ENCODE results near the gene PMP22.

PMP22 gene

DNA sequence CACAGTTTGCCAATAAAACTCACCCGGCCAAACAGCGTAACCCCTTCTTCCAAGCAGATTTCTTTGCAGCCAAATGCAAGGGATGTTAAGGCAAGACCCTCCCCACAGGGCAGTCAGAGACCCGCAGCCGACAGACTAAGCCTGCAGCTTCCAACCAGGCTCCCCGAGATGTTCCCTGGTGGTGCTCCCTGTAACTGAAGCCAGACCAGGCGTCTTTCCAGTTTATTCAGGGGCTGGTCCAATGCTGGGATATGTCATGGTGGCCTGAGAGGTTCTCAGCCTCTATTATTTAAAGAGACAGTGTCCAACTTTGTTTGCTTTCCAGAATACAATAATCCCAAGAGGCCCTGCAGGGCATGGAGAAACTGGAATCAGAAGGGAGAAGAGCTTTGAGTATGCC lies at the start of gene PMP22:
TSS of gene PMP22 (minus strand) at position 196 of the 400 bp plus-strand sequence. CDS start 4,599 bp downstream, outside the sequence.
- DNase-seq (ENCODE audit: low spot score): no peak

DNA sequence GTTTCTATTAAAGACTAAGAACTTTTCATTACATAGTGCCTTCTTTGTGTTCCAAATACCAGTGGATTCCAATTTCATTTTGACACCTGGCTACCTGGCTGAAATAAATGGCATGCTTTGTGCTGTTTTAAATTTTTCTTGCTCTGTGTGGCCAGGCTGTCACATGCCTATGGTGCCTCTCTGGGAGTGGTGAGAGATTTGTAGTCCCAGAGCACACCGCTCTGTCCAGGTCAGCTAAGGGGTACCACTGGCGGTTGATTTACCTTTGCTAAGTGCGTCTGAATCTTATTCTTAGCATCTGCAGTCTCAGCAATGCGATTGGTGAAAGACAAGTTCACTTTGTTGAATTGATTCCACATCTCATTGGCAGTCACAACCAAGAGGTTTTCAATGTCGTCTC lies 46.9 kb upstream of the PMP22 start:
- no peak for DNase-seq (ENCODE audit: low spot score)

DNA sequence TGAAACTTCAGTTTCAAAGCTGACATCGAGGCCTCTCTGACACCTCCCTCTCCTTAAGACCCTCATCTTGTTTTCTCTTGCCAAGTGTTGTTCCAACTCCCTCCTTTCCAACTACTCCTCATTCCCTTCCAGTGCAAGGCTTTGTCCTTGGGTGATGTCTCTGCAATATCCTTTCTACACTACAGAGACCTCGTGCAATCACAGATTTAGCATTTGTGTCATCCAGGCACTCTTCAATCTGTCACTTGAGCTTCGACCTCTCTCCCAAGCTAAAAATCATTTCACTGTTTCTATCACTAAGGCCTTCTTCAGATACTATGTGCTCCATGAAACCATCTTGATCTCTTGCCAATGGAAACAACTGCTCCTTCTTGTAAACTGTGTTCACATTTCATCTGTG lies 44.7 kb upstream of the PMP22 start:
- DNase-seq (ENCODE audit: low spot score): no peak

- DNase-seq (ENCODE audit: low spot score): no peak
Observed at GRCh38 chr17:15309236-15309635, 44.1 kb upstream of the PMP22 start.

- DNase-seq (ENCODE audit: low spot score): no peak
Observed at GRCh38 chr17:15308758-15309157, 43.6 kb upstream of the PMP22 start.

GRCh38 chr17:15307710-15308111 lies 42.6 kb upstream of the PMP22 start:
- no peak for DNase-seq (ENCODE audit: low spot score)

DNA sequence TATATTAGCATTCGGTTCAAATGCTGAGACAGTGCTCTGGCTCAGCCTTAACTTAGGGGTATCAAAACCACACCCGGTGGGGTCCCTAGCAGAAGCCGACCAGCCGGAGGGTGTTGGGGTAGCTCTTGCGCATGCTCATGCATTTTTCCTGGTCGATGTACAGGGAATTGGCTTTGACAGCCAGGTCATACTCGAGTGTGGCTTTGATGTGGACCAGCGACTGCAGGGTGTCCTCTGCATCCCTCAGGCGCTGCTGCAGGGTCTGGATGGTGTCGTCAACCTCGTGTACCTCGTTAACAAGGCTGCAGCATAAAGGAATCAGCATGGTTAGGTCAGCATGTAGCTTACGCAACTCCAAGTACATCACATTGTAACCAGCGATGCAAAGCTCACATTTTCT lies 38.7 kb upstream of the PMP22 start:
- DNase-seq (ENCODE audit: low spot score): no peak

- DNase-seq (ENCODE audit: low spot score): no peak
Observed at GRCh38 chr17:15303268-15303667, 38.1 kb upstream of the PMP22 start.

GRCh38 chr17:15301845-15302244 lies 36.7 kb upstream of the PMP22 start:
- no peak for DNase-seq (ENCODE audit: low spot score)

DNA sequence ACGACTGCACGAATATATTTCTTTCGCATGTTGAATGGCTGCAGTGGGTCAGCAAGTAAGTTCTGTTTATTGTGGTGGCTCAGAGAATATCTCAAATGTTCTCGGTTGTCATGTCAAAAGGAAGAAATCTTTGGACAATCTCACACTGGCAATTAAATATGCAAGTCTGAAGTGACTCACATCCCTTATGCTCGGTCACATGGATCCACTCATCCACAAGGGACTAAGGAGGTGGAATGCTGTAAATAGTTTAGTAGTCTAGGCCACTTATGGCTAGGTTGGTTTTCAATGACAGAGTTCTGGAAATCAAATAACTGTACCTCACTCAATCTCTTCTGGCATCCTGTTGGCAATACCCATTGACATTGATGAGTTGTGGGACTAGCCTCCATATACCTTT lies 33.0 kb upstream of the PMP22 start:
- DNase-seq (ENCODE audit: low spot score): no peak

- no peak for DNase-seq (ENCODE audit: low spot score)
Observed at GRCh38 chr17:15293558-15293957, 28.4 kb upstream of the PMP22 start.

DNA sequence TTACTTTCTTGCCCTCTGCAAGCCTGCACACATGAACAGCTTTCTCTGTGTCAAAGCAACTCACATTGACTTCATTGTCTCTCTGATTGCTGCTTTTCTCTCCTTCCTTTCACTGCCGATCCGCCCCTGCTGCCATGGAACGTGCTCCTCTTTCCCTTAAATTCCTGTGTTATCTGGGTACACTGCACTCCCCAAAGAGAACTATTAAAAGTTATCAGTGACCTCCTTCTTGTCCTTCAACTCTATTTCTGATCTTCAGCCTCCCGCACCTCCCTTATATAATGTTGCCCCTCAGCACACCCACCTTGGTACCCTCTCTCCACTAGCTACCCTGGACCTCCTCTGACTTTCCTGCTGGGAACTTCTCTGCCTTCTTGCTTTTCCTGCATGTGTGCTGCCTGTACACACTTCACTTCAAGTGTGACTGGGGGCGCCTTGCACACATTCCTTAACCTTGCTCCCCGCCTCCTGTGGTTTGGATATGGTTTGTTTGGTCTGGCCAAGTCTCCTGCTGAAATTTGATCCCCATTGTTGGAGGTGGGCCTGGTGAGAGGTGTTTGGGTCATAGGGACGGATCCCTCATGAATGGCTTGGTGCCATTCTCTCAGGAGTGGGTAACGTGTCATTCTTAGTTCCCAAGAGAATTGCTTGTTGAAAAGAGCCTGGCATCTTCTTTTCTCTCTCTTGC lies 26.7 kb upstream of the PMP22 start:
- no peak for DNase-seq (ENCODE audit: low spot score)

DNA sequence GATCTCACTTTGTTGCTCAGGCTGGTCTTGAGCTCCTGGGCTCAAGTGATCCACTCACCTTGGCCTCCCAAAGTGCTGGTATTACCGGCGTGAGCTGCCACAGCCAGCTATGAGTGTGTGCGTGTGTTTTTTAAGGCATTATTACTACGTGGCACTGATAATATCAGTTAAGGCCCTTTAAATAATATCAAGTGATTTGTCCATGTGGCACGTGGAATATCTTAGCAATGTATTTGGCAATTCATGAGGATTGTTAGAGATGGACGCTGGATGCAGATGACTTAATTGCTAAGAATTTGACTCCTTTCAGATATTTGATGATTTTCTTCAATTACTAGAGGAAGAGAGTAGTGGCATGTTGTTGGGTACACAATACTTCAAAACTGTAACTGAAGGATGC lies 25.5 kb upstream of the PMP22 start:
- DNase-seq (ENCODE audit: low spot score): no peak

- DNase-seq (ENCODE audit: low spot score): no peak
Observed at GRCh38 chr17:15289285-15290183, 24.4 kb upstream of the PMP22 start.

DNA sequence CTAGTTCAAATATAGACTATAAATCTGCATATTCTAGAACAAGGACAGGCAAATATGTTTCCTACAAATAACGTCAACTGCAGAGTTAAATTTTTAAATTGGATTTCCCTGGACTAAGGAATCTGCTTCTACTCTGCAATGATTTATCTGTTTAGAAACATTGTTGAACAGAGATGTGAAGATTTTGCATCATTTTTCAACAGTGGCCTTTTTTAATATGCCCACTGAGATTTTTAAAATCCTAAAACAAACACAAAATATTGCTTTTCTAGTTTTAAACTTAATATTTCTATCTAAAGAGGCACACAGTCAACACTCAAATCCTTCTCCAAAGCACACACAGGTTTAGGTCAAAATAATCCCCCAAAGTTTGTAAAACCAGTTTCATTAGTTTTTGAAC lies 23.7 kb upstream of the PMP22 start:
- no peak for DNase-seq (ENCODE audit: low spot score)

DNA sequence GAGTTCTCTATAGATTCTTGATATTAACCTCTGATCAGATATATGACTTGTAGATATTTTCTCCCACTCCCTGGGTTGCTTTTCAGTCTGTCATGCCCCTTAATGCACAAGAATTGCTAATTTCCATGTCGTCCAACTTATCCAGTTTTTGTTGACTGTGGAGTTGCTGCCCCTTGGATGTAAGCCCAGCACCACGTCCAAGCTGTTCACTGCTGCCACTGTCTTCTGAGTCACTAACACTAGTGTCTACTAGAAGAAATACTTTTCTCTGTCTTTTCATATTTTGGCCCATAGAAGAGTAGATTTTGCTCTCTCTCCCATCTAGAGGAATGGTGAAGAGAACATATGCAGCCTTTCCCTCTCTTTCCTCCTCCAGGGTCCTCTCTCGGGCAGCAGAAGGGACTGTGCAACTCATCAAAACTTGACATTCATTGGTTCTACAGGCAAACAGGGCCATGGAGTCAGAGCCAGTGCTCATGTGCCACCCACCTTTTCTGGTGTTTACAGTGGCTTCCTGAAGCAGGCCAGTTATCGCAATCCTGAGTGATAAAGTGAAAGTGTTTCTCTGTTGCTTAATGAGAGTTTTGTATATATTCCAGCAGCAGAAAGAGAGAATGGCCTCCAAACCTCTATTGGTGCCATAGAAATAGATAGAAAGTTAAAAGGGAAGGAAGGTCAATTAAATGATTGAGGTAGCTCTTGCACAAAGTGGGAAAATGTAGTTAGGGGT lies 22.6 kb upstream of the PMP22 start:
- no peak for DNase-seq (ENCODE audit: low spot score)

DNA sequence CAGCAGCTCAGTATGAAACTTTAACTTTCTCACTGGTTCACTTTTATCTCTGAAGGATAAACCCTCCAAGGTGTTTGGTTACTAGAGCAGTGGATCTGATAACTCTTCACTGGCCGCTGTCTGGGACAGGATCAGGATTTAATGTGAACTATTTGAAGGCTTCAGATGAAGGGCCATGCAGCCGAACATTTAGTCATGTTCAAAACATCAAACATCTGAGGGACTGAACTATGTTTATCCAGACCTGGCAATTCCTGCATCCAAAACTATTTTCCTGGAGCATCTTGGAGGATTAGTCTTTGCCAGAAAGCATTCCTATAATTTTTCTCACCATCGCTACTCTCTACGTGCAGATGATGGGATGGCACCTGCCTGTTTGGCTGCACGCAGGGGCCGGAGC lies 20.3 kb upstream of the PMP22 start:
- no peak for DNase-seq (ENCODE audit: low spot score)

DNA sequence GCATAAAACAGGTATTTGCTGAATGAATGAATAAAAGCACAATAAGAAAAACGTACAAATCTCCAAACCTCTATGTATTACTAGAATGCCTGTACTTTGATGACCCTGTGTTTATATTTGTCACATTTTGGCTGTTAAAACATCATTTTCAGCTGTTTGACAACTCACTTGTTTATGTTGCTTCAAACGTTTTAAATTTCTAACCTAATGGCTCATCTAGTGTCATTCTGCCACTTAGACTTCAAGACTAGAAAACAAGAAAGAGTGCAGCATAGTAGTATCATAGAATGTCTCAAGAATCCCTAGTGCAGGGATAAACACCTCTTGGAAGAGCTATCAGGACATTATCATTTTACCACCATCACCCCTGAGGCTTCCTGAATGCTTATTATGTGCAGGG lies 19.4 kb upstream of the PMP22 start:
- no peak for DNase-seq (ENCODE audit: low spot score)

- no peak for DNase-seq (ENCODE audit: low spot score)
Observed at GRCh38 chr17:15284107-15284506, 19.0 kb upstream of the PMP22 start.

GRCh38 chr17:15281909-15282308 lies 16.8 kb upstream of the PMP22 start:
- DNase-seq (ENCODE audit: low spot score): no peak

DNA sequence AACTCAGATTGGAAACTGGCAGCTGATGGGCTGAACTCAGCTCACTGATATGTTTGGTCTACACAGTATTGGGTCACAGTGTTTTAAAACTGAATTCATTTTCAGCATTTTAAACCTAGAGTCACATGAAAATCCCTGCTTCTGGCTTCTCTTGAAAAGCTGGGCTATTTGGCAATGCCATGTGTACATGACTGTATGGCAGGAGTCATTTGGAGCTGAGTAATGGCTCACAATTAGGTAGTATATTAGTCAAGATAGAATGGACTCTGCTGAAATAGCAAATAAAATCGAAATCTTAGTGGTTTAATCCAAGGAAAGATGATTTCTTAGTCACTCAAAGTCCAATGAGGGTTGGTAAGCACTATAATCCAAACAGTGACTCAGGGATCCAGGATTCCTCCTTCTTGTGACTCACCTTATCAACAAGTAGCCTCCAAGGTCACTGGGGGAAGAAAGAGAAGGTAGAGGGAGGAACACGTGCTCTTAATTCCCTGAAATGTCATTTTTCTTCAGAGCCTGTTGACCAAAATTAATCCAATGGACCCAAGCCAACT lies 13.9 kb upstream of the PMP22 start:
- no peak for DNase-seq (ENCODE audit: low spot score)

DNA sequence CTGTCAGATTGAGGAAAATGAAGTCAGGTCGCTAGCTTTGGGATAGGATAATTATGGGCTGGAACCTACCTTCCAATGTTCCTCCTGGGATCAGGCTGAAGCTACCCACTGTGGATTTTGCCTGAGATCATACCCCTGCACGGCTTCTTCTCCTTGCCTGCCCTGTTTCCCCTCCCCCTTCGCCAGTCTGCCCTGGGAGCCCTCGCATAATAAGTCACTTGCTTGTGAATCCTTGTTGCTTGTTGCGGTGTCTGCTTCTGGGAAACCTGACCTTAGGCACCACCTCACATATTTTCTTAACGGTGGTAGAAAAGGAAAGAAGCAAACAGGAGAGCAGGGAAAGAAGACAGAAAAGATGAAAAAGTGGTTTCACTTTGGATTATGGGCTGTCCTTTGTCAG lies 13.3 kb upstream of the PMP22 start:
- no peak for DNase-seq (ENCODE audit: low spot score)

DNA sequence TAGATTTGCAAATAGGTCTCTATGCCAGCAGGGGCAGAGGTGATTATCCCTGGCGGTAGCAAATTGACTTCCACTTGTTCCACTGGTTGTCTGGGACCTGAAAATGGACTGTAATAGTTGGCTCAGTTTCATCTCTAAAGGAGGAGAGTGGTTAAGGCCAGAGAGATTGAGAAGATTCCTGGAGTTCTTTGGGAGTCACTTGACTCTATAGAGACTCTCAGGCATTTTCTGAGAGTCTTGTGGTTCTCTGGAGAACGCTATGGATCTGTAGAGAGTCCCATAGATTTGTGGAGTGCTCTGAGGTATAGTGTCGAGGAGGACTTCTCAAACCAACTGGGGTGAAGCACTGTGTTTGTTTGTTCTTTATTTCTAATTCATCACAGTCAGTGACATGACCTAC lies 8.9 kb upstream of the PMP22 start:
- no peak for DNase-seq (ENCODE audit: low spot score)

All from NAMALWA (cell line).